Embryonic facial prominence (tissue), 1 donor: ENCODE measurements around the gene ZCCHC13.
"Not testable (repeated sequence)": the region's sequence is repeated elsewhere in the genome, so short reads cannot be mapped to it uniquely, and the experiment has no call there.

ENCODE experiments used
- DNase-seq: peaks from one replicate; pipeline ENCODE4 v3.0.0-alpha.2; 2016; ENCODE audit errors: extremely low spot score

The ZCCHC13 gene

DNA sequence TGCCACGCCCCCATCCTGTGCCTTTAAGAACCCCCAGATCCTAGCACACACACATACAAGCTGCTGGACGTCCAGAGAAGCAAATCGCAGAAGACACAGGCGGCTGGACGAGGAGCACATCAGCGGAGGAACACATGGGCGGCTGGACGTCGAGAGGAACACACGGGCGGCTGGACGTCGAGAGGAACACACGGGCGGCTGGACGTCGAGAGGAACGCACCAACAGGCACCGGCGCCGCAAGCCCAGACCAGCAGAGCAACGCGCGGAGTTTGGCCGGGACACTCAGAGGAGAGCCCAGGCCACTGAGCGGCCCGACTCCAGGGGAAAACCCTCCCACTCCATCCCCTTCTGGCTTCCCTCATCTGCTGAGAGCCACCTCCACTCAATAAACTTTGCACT lies 17.2 kb downstream of the ZCCHC13 start:
- DNase-seq = no peak

- DNase-seq = no peak
Observed at GRCh38 chrX:74324131-74324530, 20.2 kb downstream of the ZCCHC13 start.

DNA sequence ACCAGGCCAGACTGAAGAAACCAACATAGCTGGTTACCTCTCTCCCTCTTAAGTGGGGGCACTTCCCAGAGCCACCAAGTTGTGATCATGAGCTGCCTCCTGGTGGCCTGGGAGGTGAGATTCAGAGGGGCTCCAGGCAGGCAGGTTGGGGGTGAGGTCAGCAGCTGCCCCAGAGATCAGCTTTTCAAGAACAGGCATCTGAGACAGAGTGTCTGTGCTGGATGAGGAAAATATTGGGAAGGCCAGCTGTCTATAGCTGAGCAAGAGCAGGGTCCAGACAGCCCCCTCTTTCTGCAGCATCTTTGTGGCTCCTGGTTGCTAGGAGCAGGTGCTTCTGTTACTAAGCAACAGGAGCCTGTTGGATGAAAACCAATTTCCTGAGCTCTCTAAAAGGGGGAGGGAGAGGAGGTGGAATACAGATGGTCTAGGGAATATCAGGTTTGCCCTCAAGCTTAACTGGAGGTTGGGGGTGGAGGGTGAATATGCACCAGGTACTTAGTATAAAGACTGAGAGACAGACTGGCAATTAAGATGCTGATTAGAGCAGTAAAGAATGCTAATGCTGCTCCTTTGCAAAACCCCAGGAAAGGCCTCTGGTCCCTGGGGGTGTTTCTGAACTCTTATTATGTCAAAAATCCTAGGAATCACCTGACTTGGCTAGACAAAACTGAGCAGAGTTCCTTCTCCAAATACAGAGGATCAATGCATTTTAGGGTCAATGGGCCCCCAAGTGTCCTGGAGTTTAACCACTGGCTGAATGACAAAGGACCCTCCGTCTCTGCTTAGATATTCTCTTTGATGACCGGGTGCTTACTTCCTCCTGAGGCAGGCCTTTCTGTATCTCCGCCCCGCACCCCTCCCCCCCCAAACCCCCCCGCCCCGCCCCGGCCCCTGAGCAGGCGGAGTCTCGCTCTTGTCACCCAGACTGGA lies 21.4 kb downstream of the ZCCHC13 start:
- no peak for DNase-seq

GRCh38 chrX:74338852-74339251 lies 34.9 kb downstream of the ZCCHC13 start:
- no peak for DNase-seq

GRCh38 chrX:74340051-74340450 lies 36.1 kb downstream of the ZCCHC13 start:
- DNase-seq = no peak

DNA sequence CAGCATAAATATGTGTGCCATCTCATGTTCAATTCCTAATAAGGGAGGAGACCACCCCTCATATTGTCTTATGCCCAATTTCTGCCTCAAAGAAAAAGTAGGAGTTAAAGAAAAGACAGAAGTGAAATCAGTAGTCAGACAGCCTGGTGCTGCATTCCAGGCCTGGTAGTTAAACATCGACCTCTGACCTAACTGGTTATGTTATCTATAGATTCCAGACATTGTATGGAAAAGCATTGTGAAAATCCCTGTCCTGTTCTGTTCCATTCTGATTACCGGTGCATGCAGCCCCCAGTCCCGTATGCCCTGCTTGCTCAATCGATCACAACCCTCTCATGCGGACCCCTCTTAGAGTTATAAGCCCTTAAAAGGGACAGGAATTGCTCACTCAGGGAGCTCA lies 38.2 kb downstream of the ZCCHC13 start:
- DNase-seq = not testable (repeated sequence)

GRCh38 chrX:74343343-74344279 lies 39.6 kb downstream of the ZCCHC13 start:
- DNase-seq = no peak

GRCh38 chrX:74344280-74344622 lies 40.3 kb downstream of the ZCCHC13 start:
- no peak for DNase-seq

DNA sequence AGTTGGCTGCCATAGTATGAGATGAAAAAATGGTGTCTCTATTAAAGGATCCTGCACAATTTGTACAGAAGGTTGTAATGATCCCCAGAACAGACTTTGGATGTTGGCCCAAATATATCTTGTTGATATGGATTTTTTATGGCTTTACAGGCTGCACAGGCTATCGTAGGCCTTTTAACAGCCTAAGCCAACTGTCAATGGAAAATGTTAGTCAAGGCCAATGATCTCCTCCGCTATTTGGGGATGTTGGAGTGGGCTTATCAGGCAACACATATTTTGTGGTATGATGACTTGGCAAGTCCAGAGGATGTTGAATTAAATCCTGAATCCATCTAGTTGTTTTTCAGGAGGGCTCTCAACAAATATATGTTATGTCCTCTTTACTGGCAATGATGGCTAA lies 42.1 kb downstream of the ZCCHC13 start:
- DNase-seq = no peak

DNA sequence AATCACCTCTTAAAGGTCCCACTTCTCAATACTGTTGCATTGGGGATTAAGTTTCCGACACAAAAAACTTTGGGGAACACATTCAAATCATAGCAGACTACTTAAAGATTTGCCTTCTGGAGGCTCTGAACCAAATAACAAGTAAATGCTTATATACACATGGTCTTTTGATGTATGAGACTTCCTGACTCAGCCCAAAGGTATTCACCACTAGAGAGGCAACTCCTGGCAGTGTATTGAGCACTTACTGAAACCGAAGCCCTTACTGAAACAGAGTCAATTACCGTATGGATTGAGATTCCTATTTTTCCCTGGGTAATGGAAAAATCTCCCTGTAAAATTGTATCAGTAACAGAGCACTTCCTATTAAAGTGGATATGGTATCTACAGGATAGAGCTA lies 45.4 kb downstream of the ZCCHC13 start:
- no peak for DNase-seq

DNA sequence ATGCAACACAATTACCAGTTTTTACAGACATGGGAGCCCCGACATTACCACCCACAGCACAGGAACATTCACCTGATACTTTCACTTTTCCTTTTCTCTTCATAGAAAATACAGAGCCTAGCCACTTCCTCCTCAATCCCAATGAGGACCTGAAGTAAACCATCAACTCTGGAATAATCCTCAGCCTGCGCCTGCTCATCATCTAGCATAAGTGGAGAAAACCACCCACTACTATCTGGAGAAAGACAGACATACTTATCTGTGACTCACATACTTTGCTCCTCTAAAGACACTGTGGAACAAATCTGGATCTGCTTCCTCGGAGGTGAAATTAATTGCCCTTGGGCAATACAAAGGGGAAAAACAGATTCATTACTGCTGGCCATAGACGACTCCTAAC lies 47.8 kb downstream of the ZCCHC13 start:
- no peak for DNase-seq

DNA sequence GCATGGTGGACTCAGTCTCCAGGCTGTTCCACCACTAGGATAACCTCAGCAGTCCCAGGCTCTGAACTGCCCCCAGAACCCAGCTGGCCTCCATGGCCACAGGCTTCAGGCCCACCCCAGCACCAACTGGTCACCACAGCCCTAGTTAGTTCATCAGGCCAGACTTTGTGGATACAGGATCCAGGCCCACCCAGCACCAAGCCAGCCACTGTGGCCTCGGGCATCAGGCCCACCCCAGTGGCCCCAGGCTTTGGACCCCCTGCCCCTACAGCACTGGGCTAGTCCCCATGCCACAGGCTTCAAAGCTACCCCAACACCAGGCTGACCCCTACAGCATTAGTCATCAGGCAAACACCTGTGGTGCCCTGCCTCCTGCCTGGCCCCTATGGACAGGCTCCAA lies 50.0 kb downstream of the ZCCHC13 start:
- DNase-seq = no peak
